Neural progenitor cell (in vitro differentiated cells): ENCODE results near the gene PARD3B. TPM values are rescaled to one million over a fixed set of nuclear protein-coding genes. Genes with fewer than 3 reads are reported as not detected.

Experiments used
- DNase-seq: peaks from one replicate; pipeline ENCODE4 v3.0.0-alpha.2; 2016; ENCODE audit warnings: low spot score
- H2AFZ ChIP-seq: fragments of 200-600 bp; sonication (generic); replicated peaks from 2 replicates; pipeline ENCODE4 v1.6.1; 2016; ENCODE audit warnings: antibody characterized with exemption
- H3F3A ChIP-seq: fragments of 200-600 bp; sonication (generic); 2 replicates; pipeline ENCODE4 v1.6.1; 2016; ENCODE audit warnings: antibody characterized with exemption, low read depth
- H3K27ac ChIP-seq: fragments of 200-600 bp; sonication (generic); 2 replicates; pipeline ENCODE4 v1.5.1; 2016; ENCODE audit warnings: mild to moderate bottlenecking
- H3K27me3 ChIP-seq: fragments of 200-600 bp; sonication (generic); 2 replicates; pipeline ENCODE4 v1.6.1; 2016; ENCODE audit warnings: mild to moderate bottlenecking, moderate library complexity
- H3K36me3 ChIP-seq: fragments of 200-600 bp; sonication (generic); 2 replicates; pipeline ENCODE4 v1.5.1; 2016
- H3K4me1 ChIP-seq: fragments of 200-600 bp; sonication (generic); 2 replicates; pipeline ENCODE4 v1.6.1; 2016; ENCODE audit warnings: mixed run types
- H3K4me2 ChIP-seq: fragments of 200-600 bp; sonication (generic); 2 replicates; pipeline ENCODE4 v1.6.1; 2016
- H3K4me3 ChIP-seq: fragments of 200-600 bp; sonication (generic); 2 replicates; pipeline ENCODE4 v1.5.1; 2016
- H3K79me2 ChIP-seq: fragments of 200-600 bp; sonication (generic); 2 replicates; pipeline ENCODE4 v1.6.1; 2016; ENCODE audit warnings: low read depth
- H3K9ac ChIP-seq: fragments of 200-600 bp; sonication (generic); 2 replicates; pipeline ENCODE4 v1.6.1; 2016
- H3K9me3 ChIP-seq: fragments of 200-600 bp; sonication (generic); 2 replicates; pipeline ENCODE4 v1.5.1; 2016; ENCODE audit warnings: low read depth
- H4K20me1 ChIP-seq: fragments of 200-600 bp; sonication (generic); 2 replicates; pipeline ENCODE4 v1.6.1; 2016; ENCODE audit warnings: low read depth
- H3K27ac Mint-ChIP-seq: 3 replicates; pipeline ENCODE4 v1.8.0; 2021; ENCODE audit warnings: mixed read lengths
- H3K27me3 Mint-ChIP-seq: 2 replicates; pipeline ENCODE4 v1.8.0; 2022; ENCODE audit warnings: low read depth, mild to moderate bottlenecking, inconsistent platforms, moderate library complexity, mixed read lengths; ENCODE audit not compliant: insufficient read depth
- H3K36me3 Mint-ChIP-seq: 3 replicates; pipeline ENCODE4 v1.8.0; 2021; ENCODE audit warnings: mixed read lengths
- H3K4me1 Mint-ChIP-seq: 3 replicates; pipeline ENCODE4 v1.8.0; 2021; ENCODE audit warnings: mixed read lengths
- H3K4me3 Mint-ChIP-seq: 3 replicates; pipeline ENCODE4 v1.8.0; 2021; ENCODE audit warnings: mild to moderate bottlenecking, moderate library complexity, mixed read lengths
- H3K9me3 Mint-ChIP-seq: 3 replicates; pipeline ENCODE4 v1.8.0; 2020; ENCODE audit warnings: mixed read lengths
- EZH2 ChIP-seq: fragments of 200-600 bp; sonication (generic); IDR thresholded peaks from 2 replicates; pipeline ENCODE4 v1.6.1; 2017; ENCODE audit warnings: antibody characterized with exemption, mild to moderate bottlenecking, moderate library complexity
- EZH2phosphoT487 ChIP-seq: fragments of 200-600 bp; sonication (generic); IDR thresholded peaks from 2 replicates; pipeline ENCODE4 v1.6.1; 2017; ENCODE audit warnings: antibody characterized with exemption
- total RNA-seq: library from RNA; depleted of rRNA; stranded (reverse); fragments of >200 nt; gene quantifications from 2 replicates; pipeline ENCODE4 v1.2.3, GENCODE V29; 2015; ENCODE audit warnings: low replicate concordance
- TF ChIP-seq, protein P1 (sequence below): fragments of 200-600 bp; sonication (generic); IDR thresholded peaks from 2 replicates; pipeline ENCODE4 v1.5.1; 2017; ENCODE audit warnings: antibody characterized with exemption, mild to moderate bottlenecking

The PARD3B gene
- total RNA-seq, 1 donor from 2014 or later: 8.4 TPM

DNA sequence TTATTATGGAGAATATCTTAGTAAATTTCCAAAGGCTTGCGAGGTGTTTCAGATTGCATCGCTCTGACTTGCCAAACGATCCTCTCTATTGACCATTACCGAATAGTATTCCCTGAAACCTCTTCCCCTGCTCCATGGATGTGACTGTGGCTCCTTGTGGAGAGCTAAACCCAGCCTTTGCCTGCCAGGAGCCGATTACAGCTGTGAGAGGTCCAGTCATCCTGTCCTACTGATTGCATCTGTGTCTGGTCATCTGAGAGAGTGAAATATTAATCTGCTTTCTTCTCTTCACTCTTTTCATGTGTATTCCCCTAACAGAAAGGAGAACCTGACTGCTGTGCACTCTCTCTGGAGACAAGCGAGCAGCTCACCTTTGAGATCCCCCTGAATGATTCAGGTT is 613.1 kb downstream of the PARD3B start:
- H3K9me3 Mint-ChIP-seq: peaks cover 2% of the 10 kb centered on the region
- peaks cover 1% of the 10 kb centered on the region for H3K36me3 Mint-ChIP-seq
- peaks cover 11% of the 10 kb centered on the region for H3K4me1 Mint-ChIP-seq
- Histone ChIP-seq H3K4me2 (no peak overlapping the region), H3K27me3 (no peaks in the 10 kb centered on the region), H3K27ac (no peak overlapping the region), H3K36me3 (no peaks in the 10 kb centered on the region), H3F3A (no peaks in the 10 kb centered on the region), H3K9ac (no peak overlapping the region), H3K79me2 (no peaks in the 10 kb centered on the region), H3K4me1 (no peaks in the 10 kb centered on the region), H3K4me3 (no peak overlapping the region), H2AFZ (no peak overlapping the region), H3K9me3 (no peaks in the 10 kb centered on the region), H4K20me1 (no peaks in the 10 kb centered on the region)
- no peak for TF ChIP-seq EZH2
- TF ChIP-seq, protein P1, sequence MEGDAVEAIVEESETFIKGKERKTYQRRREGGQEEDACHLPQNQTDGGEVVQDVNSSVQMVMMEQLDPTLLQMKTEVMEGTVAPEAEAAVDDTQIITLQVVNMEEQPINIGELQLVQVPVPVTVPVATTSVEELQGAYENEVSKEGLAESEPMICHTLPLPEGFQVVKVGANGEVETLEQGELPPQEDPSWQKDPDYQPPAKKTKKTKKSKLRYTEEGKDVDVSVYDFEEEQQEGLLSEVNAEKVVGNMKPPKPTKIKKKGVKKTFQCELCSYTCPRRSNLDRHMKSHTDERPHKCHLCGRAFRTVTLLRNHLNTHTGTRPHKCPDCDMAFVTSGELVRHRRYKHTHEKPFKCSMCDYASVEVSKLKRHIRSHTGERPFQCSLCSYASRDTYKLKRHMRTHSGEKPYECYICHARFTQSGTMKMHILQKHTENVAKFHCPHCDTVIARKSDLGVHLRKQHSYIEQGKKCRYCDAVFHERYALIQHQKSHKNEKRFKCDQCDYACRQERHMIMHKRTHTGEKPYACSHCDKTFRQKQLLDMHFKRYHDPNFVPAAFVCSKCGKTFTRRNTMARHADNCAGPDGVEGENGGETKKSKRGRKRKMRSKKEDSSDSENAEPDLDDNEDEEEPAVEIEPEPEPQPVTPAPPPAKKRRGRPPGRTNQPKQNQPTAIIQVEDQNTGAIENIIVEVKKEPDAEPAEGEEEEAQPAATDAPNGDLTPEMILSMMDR: no peak
- no peak for TF ChIP-seq EZH2phosphoT487
- no peak for DNase-seq
- no peaks in the 10 kb centered on the region for H3K27me3 Mint-ChIP-seq
- H3K27ac Mint-ChIP-seq: no peak overlapping the region
- H3K4me3 Mint-ChIP-seq: no peak overlapping the region

DNA sequence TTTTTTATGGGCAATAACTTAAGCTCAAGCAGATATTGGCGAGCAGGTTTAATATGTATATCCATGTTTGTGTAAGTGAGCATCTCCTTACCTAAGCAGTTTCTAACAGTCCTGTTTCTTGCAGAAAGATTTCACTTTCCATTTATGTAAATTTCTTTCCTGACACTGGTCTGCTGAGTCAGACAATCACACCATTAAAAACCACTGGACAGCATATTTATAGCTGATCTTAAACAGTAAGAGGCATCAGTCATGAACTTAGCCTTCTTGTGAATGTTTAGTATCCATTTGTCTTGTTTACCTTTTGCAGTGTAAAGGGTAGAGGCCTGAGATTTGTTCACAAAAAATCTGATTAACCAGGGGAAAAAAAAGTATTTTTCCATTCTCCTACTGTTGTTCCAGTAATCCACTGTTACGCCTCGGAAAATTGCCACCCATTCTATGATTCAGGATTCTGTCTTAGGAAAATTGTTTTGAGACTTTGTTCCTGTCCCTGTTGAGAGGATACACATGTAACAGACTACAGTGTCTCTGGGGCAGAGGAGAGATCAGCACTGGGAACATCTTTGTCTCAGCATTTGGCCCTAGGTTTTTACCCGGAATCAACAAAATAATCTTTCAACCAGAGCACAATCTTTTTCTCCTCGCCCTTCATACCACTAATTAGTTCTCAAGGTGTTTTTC is 616.0 kb downstream of the PARD3B start:
- Histone ChIP-seq H3F3A (no peaks in the 10 kb centered on the region), H4K20me1 (no peaks in the 10 kb centered on the region), H3K27me3 (no peaks in the 10 kb centered on the region), H3K79me2 (no peaks in the 10 kb centered on the region), H3K9me3 (no peaks in the 10 kb centered on the region), H2AFZ (no peak overlapping the region), H3K36me3 (no peaks in the 10 kb centered on the region), H3K4me2 (no peak overlapping the region), H3K9ac (no peak overlapping the region), H3K4me1 (no peaks in the 10 kb centered on the region), H3K4me3 (no peak overlapping the region), H3K27ac (no peak overlapping the region)
- Mint-ChIP-seq H3K4me1 (peaks cover 15% of the 10 kb centered on the region), H3K9me3 (no peaks in the 10 kb centered on the region), H3K27me3 (no peaks in the 10 kb centered on the region), H3K36me3 (no peaks in the 10 kb centered on the region), H3K4me3 (no peak overlapping the region), H3K27ac (no peak overlapping the region)
- no peak for DNase-seq
- TF ChIP-seq EZH2 (no peak), EZH2phosphoT487 (no peak)
- TF ChIP-seq, protein P1: no peak

DNA sequence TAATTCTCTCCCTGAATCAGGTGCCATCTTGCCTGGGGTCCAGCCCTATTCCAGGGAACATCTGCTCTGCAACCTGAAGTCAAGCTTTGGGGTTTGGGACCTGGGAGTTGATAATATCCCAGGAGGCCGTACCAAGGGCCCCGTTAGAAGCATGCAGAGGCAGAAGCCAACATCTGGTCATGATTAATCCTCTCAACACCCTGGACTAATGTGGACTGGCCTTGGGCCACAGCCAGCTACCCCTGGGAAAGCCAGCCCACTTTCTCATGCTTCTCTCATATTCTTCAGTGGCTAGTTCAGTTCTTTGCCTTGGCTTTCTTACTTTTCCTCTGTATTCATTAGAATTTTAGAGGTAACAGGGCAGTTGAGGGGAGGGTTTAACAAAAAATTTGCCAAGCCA is 621.5 kb downstream of the PARD3B start:
- no peak overlapping the region for H3K4me2 ChIP-seq
- no peaks in the 10 kb centered on the region for H3K36me3 ChIP-seq
- no peaks in the 10 kb centered on the region for H4K20me1 ChIP-seq
- no peak overlapping the region for H3K4me3 ChIP-seq
- H3K4me1 ChIP-seq: no peaks in the 10 kb centered on the region
- no peak overlapping the region for H2AFZ ChIP-seq
- no peaks in the 10 kb centered on the region for H3K27me3 ChIP-seq
- H3K27ac Mint-ChIP-seq: no peak overlapping the region
- TF ChIP-seq EZH2phosphoT487 (no peak), EZH2 (no peak)
- TF ChIP-seq, protein P1: no peak
- no peak overlapping the region for H3K27ac ChIP-seq
- peaks cover 8% of the 10 kb centered on the region for H3K4me1 Mint-ChIP-seq
- H3K27me3 Mint-ChIP-seq: no peaks in the 10 kb centered on the region
- H3K4me3 Mint-ChIP-seq: no peak overlapping the region
- no peaks in the 10 kb centered on the region for H3F3A ChIP-seq
- no peak overlapping the region for H3K9ac ChIP-seq
- H3K36me3 Mint-ChIP-seq: no peaks in the 10 kb centered on the region
- H3K79me2 ChIP-seq: no peaks in the 10 kb centered on the region
- DNase-seq: no peak
- H3K9me3 ChIP-seq: no peaks in the 10 kb centered on the region
- H3K9me3 Mint-ChIP-seq: no peaks in the 10 kb centered on the region
